H9 (cell line): ENCODE results near the gene KLHL41. TPM values are rescaled to one million over a fixed set of nuclear protein-coding genes. Genes with fewer than 3 reads are reported as not detected.

Experiments
- DNase-seq: peaks from one replicate; pipeline ENCODE4 v3.0.0-alpha.2; 2017
- H2AFZ ChIP-seq: one replicate; pipeline ENCODE4 v1.6.1; 2013; ENCODE audit warnings: mild to moderate bottlenecking, low read length, control low read depth, moderate library complexity
- H2AK5ac ChIP-seq: 2 replicates; pipeline ENCODE4 v1.6.1; 2013; ENCODE audit warnings: low read length, control low read depth, mixed read lengths; ENCODE audit not compliant: insufficient read length
- H2BK120ac ChIP-seq: one replicate; pipeline ENCODE4 v1.6.1; 2013; ENCODE audit warnings: low read depth, mild to moderate bottlenecking, low read length, control low read depth, inconsistent platforms; ENCODE audit not compliant: poor library complexity, severe bottlenecking
- H2BK12ac ChIP-seq: 2 replicates; pipeline ENCODE4 v1.6.1; 2013; ENCODE audit warnings: low read length, control low read depth, mixed read lengths, low read depth; ENCODE audit not compliant: insufficient read length
- H2BK15ac ChIP-seq: 2 replicates; pipeline ENCODE4 v1.6.1; 2013; ENCODE audit warnings: low read depth, low read length, control low read depth
- H2BK20ac ChIP-seq: one replicate; pipeline ENCODE4 v1.6.1; 2013; ENCODE audit warnings: low read depth, mild to moderate bottlenecking, low read length, control low read depth, inconsistent platforms; ENCODE audit not compliant: poor library complexity, severe bottlenecking
- H2BK5ac ChIP-seq: 2 replicates; pipeline ENCODE4 v1.6.1; 2013; ENCODE audit warnings: low read length, control low read depth, mixed read lengths; ENCODE audit not compliant: insufficient read length
- H3K14ac ChIP-seq: 2 replicates; pipeline ENCODE4 v1.6.1; 2013; ENCODE audit warnings: low read length, control low read depth; ENCODE audit not compliant: insufficient read depth
- H3K18ac ChIP-seq: 2 replicates; pipeline ENCODE4 v1.6.1; 2013; ENCODE audit warnings: low read depth, mild to moderate bottlenecking, mixed read lengths, low read length, control low read depth; ENCODE audit not compliant: insufficient read length
- H3K23ac ChIP-seq: 2 replicates; pipeline ENCODE4 v1.6.1; 2013; ENCODE audit warnings: low read length, control low read depth, mixed read lengths, low read depth; ENCODE audit not compliant: insufficient read length
- H3K23me2 ChIP-seq: 2 replicates; pipeline ENCODE4 v1.6.1; 2013; ENCODE audit warnings: low read depth, mild to moderate bottlenecking, mixed read lengths, low read length, control low read depth; ENCODE audit not compliant: insufficient read length, poor library complexity, severe bottlenecking
- H3K27ac ChIP-seq: 2 replicates; pipeline ENCODE4 v1.5.1; 2013; ENCODE audit warnings: low read length, control low read depth, mixed read lengths, low read depth; ENCODE audit not compliant: insufficient read length
- H3K27me3 ChIP-seq: 2 replicates; pipeline ENCODE4 v1.6.1; 2013; ENCODE audit warnings: low read length, control low read depth, inconsistent platforms; ENCODE audit not compliant: insufficient read depth
- H3K4ac ChIP-seq: 2 replicates; pipeline ENCODE4 v1.6.1; 2013; ENCODE audit warnings: low read depth, mild to moderate bottlenecking, control low read depth, inconsistent platforms, low read length, moderate library complexity
- H3K4me1 ChIP-seq: 2 replicates; pipeline ENCODE4 v1.6.1; 2013; ENCODE audit warnings: low read length, control low read depth, inconsistent platforms; ENCODE audit not compliant: insufficient read depth
- H3K4me2 ChIP-seq: 2 replicates; pipeline ENCODE4 v1.6.1; 2013; ENCODE audit warnings: low read length, control low read depth, mixed read lengths; ENCODE audit not compliant: insufficient read length, insufficient read depth
- H3K56ac ChIP-seq: 2 replicates; pipeline ENCODE4 v1.6.1; 2013; ENCODE audit warnings: low read depth, mild to moderate bottlenecking, mixed read lengths, low read length, control low read depth; ENCODE audit not compliant: insufficient read length
- H3K79me1 ChIP-seq: 2 replicates; pipeline ENCODE4 v1.6.1; 2013; ENCODE audit warnings: low read depth, mild to moderate bottlenecking, moderate library complexity, low read length, control low read depth, inconsistent platforms; ENCODE audit not compliant: insufficient read depth, poor library complexity, severe bottlenecking
- H3K79me2 ChIP-seq: 2 replicates; pipeline ENCODE4 v1.6.1; 2013; ENCODE audit warnings: low read length, control low read depth, inconsistent platforms; ENCODE audit not compliant: insufficient read depth
- H3K9ac ChIP-seq: 2 replicates; pipeline ENCODE4 v1.6.1; 2013; ENCODE audit warnings: low read length, control low read depth, mixed read lengths; ENCODE audit not compliant: insufficient read length; ENCODE audit errors: extremely low read depth
- H3K9me3 ChIP-seq: one replicate; pipeline ENCODE4 v1.6.1; 2013; ENCODE audit warnings: low read depth, low read length, inconsistent platforms; ENCODE audit not compliant: control insufficient read depth
- H3T11ph ChIP-seq: one replicate; pipeline ENCODE4 v1.6.1; 2013; ENCODE audit warnings: mild to moderate bottlenecking, low read length, control low read depth, inconsistent platforms
- H4K20me1 ChIP-seq: one replicate; pipeline ENCODE4 v1.6.1; 2013; ENCODE audit not compliant: control insufficient read depth, insufficient read length, insufficient read depth
- H4K5ac ChIP-seq: 2 replicates; pipeline ENCODE4 v1.6.1; 2013; ENCODE audit warnings: low read depth, mild to moderate bottlenecking, mixed read lengths, low read length, control low read depth; ENCODE audit not compliant: insufficient read length
- H4K8ac ChIP-seq: replicated peaks from 2 replicates; pipeline ENCODE4 v1.6.1; 2013; ENCODE audit warnings: low read length, control low read depth, mixed read lengths, low read depth; ENCODE audit not compliant: insufficient read length
- H4K91ac ChIP-seq: 2 replicates; pipeline ENCODE4 v1.6.1; 2013; ENCODE audit warnings: low read depth, mild to moderate bottlenecking, moderate library complexity, mixed read lengths, low read length, control low read depth; ENCODE audit not compliant: insufficient read length
- H3K27ac Mint-ChIP-seq, 3 experiments: 2 replicates in 2 of 3; 3 replicates in 1 of 3; pipeline ENCODE4 v1.8.0; 2020 to 2021; ENCODE audit warnings: mixed read lengths in 3 of 3, mild to moderate bottlenecking in 1 of 3, moderate library complexity in 1 of 3
- H3K27me3 Mint-ChIP-seq: 2 replicates; pipeline ENCODE4 v1.8.0; 2021; ENCODE audit warnings: low read depth, mild to moderate bottlenecking, moderate library complexity, mixed read lengths
- H3K36me3 Mint-ChIP-seq, 3 experiments: 2 replicates in 2 of 3; 3 replicates in 1 of 3; pipeline ENCODE4 v1.8.0; 2020 to 2021; ENCODE audit warnings: low read depth in 3 of 3, mixed read lengths in 3 of 3; ENCODE audit not compliant: insufficient read depth in 1 of 3
- H3K4me1 Mint-ChIP-seq, 2 experiments: 2 replicates each; pipeline ENCODE4 v1.8.0; 2020; ENCODE audit warnings: mixed read lengths in 2 of 2
- H3K4me3 Mint-ChIP-seq, 2 experiments: 2 replicates in 1 of 2; 3 replicates in 1 of 2; pipeline ENCODE4 v1.8.0; 2020 to 2021; ENCODE audit warnings: mild to moderate bottlenecking in 2 of 2, mixed read lengths in 2 of 2, moderate library complexity in 1 of 2
- H3K9me3 Mint-ChIP-seq, 2 experiments: 2 replicates in 1 of 2; 3 replicates in 1 of 2; pipeline ENCODE4 v1.8.0; 2020; ENCODE audit warnings: mild to moderate bottlenecking in 2 of 2, mixed read lengths in 2 of 2, moderate library complexity in 1 of 2
- CTCF ChIP-seq: fragments of 200-600 bp; sonication (generic); conservative IDR thresholded peaks from 3 replicates; pipeline ENCODE4 v1.8.0; 2021; ENCODE audit warnings: antibody characterized with exemption, mild to moderate bottlenecking
- WGBS: extraction: QIAGEN DNeasy Blood & Tissue Kit; methylation state at CpG from one replicate; pipeline ENCODE4 v1.1.7; 2013; ENCODE audit warnings: missing lambda C conversion rate, low lambda C conversion rate, mixed read lengths; ENCODE audit not compliant: insufficient read length; ENCODE audit errors: extremely low coverage; 5-methylcytosine and 5-hydroxymethylcytosine counted together
- total RNA-seq: library from RNA; stranded (reverse); gene quantifications from 2 replicates; pipeline ENCODE4 v1.2.1, GENCODE V29; 2021

KLHL41 gene
- total RNA-seq, 1 experiment from 2014 or later, result not detected

GRCh38 chr2:169469952-169470572 lies 39.4 kb upstream of the KLHL41 start:
- Histone ChIP-seq H3K56ac (no peak overlapping the region), H4K20me1 (no peaks in the 10 kb centered on the region), H3K79me1 (no peaks in the 10 kb centered on the region), H3K9ac (no peak overlapping the region), H2BK15ac (no peak overlapping the region), H2AK5ac (no peak overlapping the region), H3K14ac (no peak overlapping the region), H3K4me2 (no peak overlapping the region), H4K8ac (no peak overlapping the region), H2BK12ac (no peak overlapping the region), H3K23ac (no peak overlapping the region), H2BK5ac (no peak overlapping the region), H3K9me3 (no peaks in the 10 kb centered on the region), H2AFZ (no peak overlapping the region), H3K27me3 (no peaks in the 10 kb centered on the region), H3K4me1 (no peaks in the 10 kb centered on the region), H3T11ph (no peak overlapping the region), H4K5ac (no peak overlapping the region), H3K27ac (no peak overlapping the region), H2BK120ac (no peak overlapping the region), H4K91ac (no peak overlapping the region), H3K23me2 (no peaks in the 10 kb centered on the region), H3K18ac (no peak overlapping the region), H3K79me2 (no peaks in the 10 kb centered on the region), H3K4ac (no peak overlapping the region), H2BK20ac (no peak overlapping the region)
- no peak for DNase-seq
- TF ChIP-seq CTCF, result no peak
- H3K27ac Mint-ChIP-seq, result no peak overlapping the region
- no peak overlapping the region for H3K4me3 Mint-ChIP-seq
- H3K27me3 Mint-ChIP-seq, result peaks cover 1% of the 10 kb centered on the region; the same call in 1 of the 2 replicates
- no CpG with 5 or more reads among the region's 3 CpGs for WGBS
- no peaks in the 10 kb centered on the region for H3K36me3 Mint-ChIP-seq
- no peaks in the 10 kb centered on the region for H3K4me1 Mint-ChIP-seq
- no peaks in the 10 kb centered on the region for H3K9me3 Mint-ChIP-seq
